HepG2 (cell line): Measurements from ENCODE around the gene FERMT2. TPM values are rescaled to one million over a fixed set of nuclear protein-coding genes. Genes with fewer than 3 reads are reported as not detected.

ENCODE experiments used
- ATAC-seq: fragments of 200-7000 bp; cut with Tn5 transposase; 3 replicates; pipeline ENCODE4 v1.9.1; 2020; ENCODE audit warnings: mild to moderate bottlenecking, moderate library complexity
- BruUV-seq: library from RNA; stranded (reverse); fragments of 400-500 nt; replicated peaks from 2 replicates; lab custom pipeline; 2021; lab: Mats Ljungman, UMichigan
- CTCF ChIA-PET: fragments of 300-600 bp; formaldehyde crosslinking; extraction: SDS; loops from one replicate; lab custom pipeline; 2021; ENCODE audit warnings: low total read pairs, inconsistent platforms, low intra/inter-chr PET ratio; lab: Yijun Ruan, JAX
- POLR2A ChIA-PET: fragments of 350-600 bp; sonication (Branson Sonifier 250); formaldehyde crosslinking; loops from one replicate; lab custom pipeline; 2020; ENCODE audit warnings: antibody characterized with exemption, inconsistent platforms; lab: Yijun Ruan, JAX
- DNase-seq: peaks from one replicate; pipeline ENCODE4 v3.0.0-alpha.2; 2015; ENCODE audit warnings: low spot score
- FAIRE-seq: peaks from 3 replicates; lab custom pipeline; 2011; peaks lifted over from hg19 to GRCh38; lab: Jason Lieb, UNC
- H2AFZ ChIP-seq: one replicate; pipeline ENCODE4 v1.6.1; 2011; ENCODE audit warnings: low read length, inconsistent platforms
- H3K27ac ChIP-seq: fragments of 300-600 bp; 3 replicates; pipeline ENCODE4 v1.8.0; 2011; ENCODE audit warnings: mixed run types, mild to moderate bottlenecking, mixed read lengths, low read length, inconsistent platforms; ENCODE audit not compliant: insufficient read depth; ENCODE audit errors: extremely low read length
- H3K27me3 ChIP-seq, 2 experiments: fragments of 200-600 bp in 1 of 2; 2 replicates in 1 of 2; 3 replicates in 1 of 2; pipeline versions ENCODE4 v1.6.0 to v1.8.0; 2011; ENCODE audit warnings: low read length in 2 of 2, mild to moderate bottlenecking in 2 of 2, moderate library complexity in 2 of 2, inconsistent platforms in 1 of 2; ENCODE audit not compliant: insufficient read depth in 2 of 2, control insufficient read depth in 1 of 2
- H3K36me3 ChIP-seq, 2 experiments: fragments of 200-600 bp in 1 of 2; replicated peaks in 1 of 2; 2 replicates in 1 of 2; 3 replicates in 1 of 2; pipeline versions ENCODE4 v1.5.1 to v1.8.0; 2011; ENCODE audit warnings: low read length in 2 of 2, inconsistent platforms in 1 of 2; ENCODE audit not compliant: insufficient read depth in 2 of 2, control insufficient read depth in 1 of 2
- H3K4me1 ChIP-seq: 2 replicates; pipeline ENCODE4 v1.5.1; 2012; ENCODE audit warnings: low read length, inconsistent platforms; ENCODE audit not compliant: insufficient read depth
- H3K4me2 ChIP-seq: 2 replicates; pipeline ENCODE4 v1.6.0; 2011; ENCODE audit warnings: low read depth, low read length, inconsistent platforms
- H3K4me3 ChIP-seq, 3 experiments: fragments of 200-600 bp in 1 of 3; sonication (generic), shearing (Covaris generic) in 1 of 3; replicated peaks in 1 of 3; 2 replicates each; pipeline ENCODE4 v1.5.1; 2011 to 2016; ENCODE audit warnings: low read length in 3 of 3, inconsistent platforms in 2 of 3, low read depth in 2 of 3, mild to moderate bottlenecking in 2 of 3, control low read depth in 1 of 3, mixed read lengths in 1 of 3; ENCODE audit not compliant: insufficient read depth in 1 of 3
- H3K79me2 ChIP-seq: one replicate; pipeline ENCODE4 v1.6.1; 2011; ENCODE audit warnings: low read length, inconsistent platforms; ENCODE audit not compliant: insufficient read depth
- H3K9ac ChIP-seq: 2 replicates; pipeline ENCODE4 v1.6.0; 2011; ENCODE audit warnings: mild to moderate bottlenecking, low read depth, low read length, inconsistent platforms; ENCODE audit not compliant: insufficient read depth
- H3K9me3 ChIP-seq: 2 replicates; pipeline ENCODE4 v1.5.1; 2012; ENCODE audit warnings: mild to moderate bottlenecking, low read length
- H4K20me1 ChIP-seq: 2 replicates; pipeline ENCODE4 v1.6.0; 2011; ENCODE audit warnings: inconsistent platforms, mild to moderate bottlenecking, low read length, moderate library complexity; ENCODE audit not compliant: insufficient read depth
- ARID4A ChIP-seq: sonication (generic); formaldehyde crosslinking; IDR thresholded peaks from 2 replicates; pipeline ENCODE4 v1.5.0; 2020; ENCODE audit warnings: mild to moderate bottlenecking, missing genetic modification reagents, borderline replicate concordance
- ATF7-NPFF ChIP-seq: sonication (generic); formaldehyde crosslinking; IDR thresholded peaks from 2 replicates; pipeline ENCODE4 v1.8.1; 2023; ENCODE audit warnings: mild to moderate bottlenecking, low read depth, missing genetic modification reagents, moderate library complexity
- CAMTA2 ChIP-seq: sonication (generic); formaldehyde crosslinking; IDR thresholded peaks from 2 replicates; pipeline ENCODE4 v1.4.0; 2020; ENCODE audit warnings: mild to moderate bottlenecking, missing genetic modification reagents, borderline replicate concordance
- CHD2 ChIP-seq: IDR thresholded peaks from 2 replicates; pipeline ENCODE4 v1.6.1; 2011; ENCODE audit warnings: low read depth, low read length, improper control_type of control experiment
- HMG20B ChIP-seq: conservative IDR thresholded peaks from 2 replicates; pipeline ENCODE4 v1.6.1; 2016; ENCODE audit warnings: missing genetic modification reagents, missing compliant biosample characterization
- IKZF4 ChIP-seq: sonication (generic); formaldehyde crosslinking; IDR thresholded peaks from 2 replicates; pipeline ENCODE4 v1.5.1; 2020; ENCODE audit warnings: borderline replicate concordance, mild to moderate bottlenecking, low read depth, missing genetic modification reagents; ENCODE audit errors: not compliant biosample characterization
- IKZF5 ChIP-seq: IDR thresholded peaks from 2 replicates; pipeline ENCODE4 v1.6.1; 2018; ENCODE audit warnings: missing genetic modification reagents, mild to moderate bottlenecking, missing compliant biosample characterization
- IRX3 ChIP-seq: sonication (generic); formaldehyde crosslinking; IDR thresholded peaks from 2 replicates; pipeline ENCODE4 v1.8.1; 2023; ENCODE audit warnings: mild to moderate bottlenecking, low read depth, missing genetic modification reagents, borderline replicate concordance
- JUND ChIP-seq: sonication (generic); formaldehyde crosslinking; IDR thresholded peaks from 2 replicates; pipeline ENCODE4 v1.8.0; 2022; ENCODE audit warnings: mild to moderate bottlenecking, missing genetic modification reagents
- MNT ChIP-seq: fragments of 450-650 bp; IDR thresholded peaks from 2 replicates; pipeline ENCODE4 v1.6.1; 2016
- NCOA2 ChIP-seq: sonication (generic); formaldehyde crosslinking; IDR thresholded peaks from 2 replicates; pipeline ENCODE4 v1.8.0; 2022; ENCODE audit warnings: inconsistent platforms
- NFYC ChIP-seq: IDR thresholded peaks from 2 replicates; pipeline ENCODE4 v1.6.1; 2016; ENCODE audit warnings: missing genetic modification reagents, missing compliant biosample characterization
- PAWR ChIP-seq: sonication (generic); formaldehyde crosslinking; IDR thresholded peaks from 2 replicates; pipeline ENCODE4 v1.4.0; 2020; ENCODE audit warnings: missing genetic modification reagents, mild to moderate bottlenecking, borderline replicate concordance
- SMYD3 ChIP-seq: sonication (generic); formaldehyde crosslinking; IDR thresholded peaks from 2 replicates; pipeline ENCODE4 v1.8.1; 2023; ENCODE audit warnings: mild to moderate bottlenecking, missing genetic modification reagents
- ZNF24 ChIP-seq: fragments of 450-650 bp; IDR thresholded peaks from 2 replicates; pipeline ENCODE4 v1.6.1; 2017; ENCODE audit warnings: antibody characterized with exemption, mild to moderate bottlenecking
- ZNF276 ChIP-seq: sonication (generic); formaldehyde crosslinking; IDR thresholded peaks from 2 replicates; pipeline ENCODE4 v1.4.0; 2020; ENCODE audit warnings: mild to moderate bottlenecking, low read depth, missing genetic modification reagents
- ZNF337 ChIP-seq: sonication (generic); formaldehyde crosslinking; IDR thresholded peaks from 2 replicates; pipeline ENCODE4 v1.5.1; 2020; ENCODE audit warnings: missing genetic modification reagents, low read depth, mild to moderate bottlenecking, borderline replicate concordance
- WGBS: methylation state at CpG from one replicate; pipeline ENCODE4 v1.1.6; 2017; ENCODE audit warnings: low lambda C conversion rate; 5-methylcytosine and 5-hydroxymethylcytosine counted together
- in situ Hi-C: cut with HindIII; loops from 2 replicates; pipeline ENCODE4 v1.10.0; 2017; ENCODE audit warnings: low pct_unique_long_range_greater_than_20kb; ENCODE audit not compliant: extremely low pct_ligation_motif_present
- intact Hi-C: fragments of 100-400 bp; cut with micrococcal nuclease; formaldehyde crosslinking; loops from one replicate; pipeline ENCODE4 v1.10.0; 2022; ENCODE audit not compliant: unreplicated experiment
- polyA plus RNA-seq, 8 experiments: library from polyadenylated mRNA; depleted of rRNA in 3 of 8; stranded (reverse) in 7 of 8; unstranded in 1 of 8; fragments of >200 nt; fragmentation: Illumina TruSeq in 4 of 8; extraction: Trizol in 4 of 8; gene quantifications; 2 replicates each; pipeline versions ENCODE4 v1.2.1 to v1.2.3, GENCODE V29; 2011 to 2016; ENCODE audit warnings: low read depth in 4 of 8, missing spikeins in 1 of 8, mixed read lengths in 1 of 8; ENCODE audit not compliant: insufficient read depth in 1 of 8
- total RNA-seq, 5 experiments: library from RNA; depleted of rRNA; stranded (reverse); fragments of >200 nt; fragmentation: Illumina TruSeq; extraction: Trizol; gene quantifications; 2 replicates each; pipeline ENCODE4 v1.2.3, GENCODE V29; 2016; ENCODE audit warnings: low read depth in 1 of 5

The FERMT2 gene
- total and polyA plus RNA-seq, 2 of the 13 experiments (the other 11 are each of a cell fraction or from before 2014, with no cell fraction given): 36.2 to 60.4 TPM

GRCh38 chr14:52845081-52845480, 105.8 kb downstream of the FERMT2 start:
- intact Hi-C loops: no loop called here
- WGBS: 73% methylated on average over 5 of the region's 5 CpGs
- in situ Hi-C loops: no loop called here
- TF ChIP-seq ATF7-NPFF (no peak), NFYC (CRISPR knock-in tag) (no peak), MNT (no peak), ZNF276 (CRISPR knock-in tag) (no peak), CAMTA2 (no peak), NCOA2 (CRISPR knock-in tag) (no peak), ARID4A (CRISPR knock-in tag) (no peak), CHD2 (no peak), IKZF5 (CRISPR knock-in tag) (no peak), ZNF24 (no peak), PAWR (CRISPR knock-in tag) (no peak), IRX3 (CRISPR knock-in tag) (no peak), ZNF337 (CRISPR knock-in tag) (no peak), HMG20B (CRISPR knock-in tag) (no peak), SMYD3 (CRISPR knock-in tag) (no peak), JUND (CRISPR knock-in tag) (no peak), IKZF4 (CRISPR knock-in tag) (no peak)

More at GRCh38 chr14:52845081-52845480, 105.8 kb downstream of the FERMT2 start:
- BruUV-seq: no TSS peak
- ChIA-PET POLR2A (no interaction called here), CTCF (no interaction called here)
- Histone ChIP-seq H3K4me2 (peak overlapping the region; percentile 63), H3K4me1 (peaks cover 80% of the 10 kb centered on the region), H3K4me3 (peak overlapping the region in 2 of 3 experiments; percentile 14 to 32; a peak in 2 of 6 replicates), H4K20me1 (no peaks in the 10 kb centered on the region), H3K79me2 (no peaks in the 10 kb centered on the region), H3K9ac (peak overlapping the region; percentile 42), H2AFZ (peak overlapping the region; percentile 73), H3K36me3 (no peaks in the 10 kb centered on the region), H3K27ac (peak overlapping the region; percentile 72), H3K27me3 (no peaks in the 10 kb centered on the region), H3K9me3 (no peaks in the 10 kb centered on the region)
- FAIRE-seq (no peak), ATAC-seq (no peak), DNase-seq (no peak)
